ENCODE measurements around the gene IFNA8.

The IFNA8 gene

GRCh38 chr9:21414220-21414940 is 5.5 kb downstream of the IFNA8 start:
- Histone ChIP-seq H3K27me3 (ENCODE audit: low read depth, low read length) (peaks cover 93% of the 10 kb centered on the region), H3K9ac (ENCODE audit: low read length) (no peak overlapping the region), H3K9me3 (ENCODE audit: insufficient read depth, low read length) (no peaks in the 10 kb centered on the region), H3K36me3 (replicated peaks; ENCODE audit: low read depth, low read length) (no peaks in the 10 kb centered on the region), H3K27ac (ENCODE audit: low read length) (no peak overlapping the region), H3K4me1 (ENCODE audit: low read length) (peaks cover 11% of the 10 kb centered on the region), H3K4me3 (ENCODE audit: low read length) (no peak overlapping the region), H3K4me2 (ENCODE audit: low read length) (no peak overlapping the region), H4K20me1 (ENCODE audit: insufficient read depth, low read length) (0 out of 2 replicates have a peak, but pooled peaks cover 9% of the 10 kb centered on the region), H2AFZ (ENCODE audit: low read depth, low read length) (no peak overlapping the region), H3K79me2 (ENCODE audit: low read length) (no peaks in the 10 kb centered on the region)
- TF ChIP-seq CTCF (IDR thresholded peaks at IDR 0.05; ENCODE audit: low read depth, low read length), result no peak
- no peak for TF ChIP-seq EZH2phosphoT487 (IDR thresholded peaks at IDR 0.05; ENCODE audit: low read depth)

GRCh38 chr9:21415493-21416267 is 6.8 kb downstream of the IFNA8 start:
- Histone ChIP-seq H3K36me3 (replicated peaks; ENCODE audit: low read depth, low read length) (no peaks in the 10 kb centered on the region), H3K79me2 (ENCODE audit: low read length) (no peaks in the 10 kb centered on the region), H4K20me1 (ENCODE audit: insufficient read depth, low read length) (peaks cover 12% of the 10 kb centered on the region; the same call in 1 of the 2 replicates), H3K27me3 (ENCODE audit: low read depth, low read length) (peaks cover 95% of the 10 kb centered on the region), H3K4me1 (ENCODE audit: low read length) (peaks cover 11% of the 10 kb centered on the region), H2AFZ (ENCODE audit: low read depth, low read length) (no peak overlapping the region), H3K9me3 (ENCODE audit: insufficient read depth, low read length) (no peaks in the 10 kb centered on the region), H3K9ac (ENCODE audit: low read length) (no peak overlapping the region), H3K4me2 (ENCODE audit: low read length) (no peak overlapping the region), H3K4me3 (ENCODE audit: low read length) (no peak overlapping the region), H3K27ac (ENCODE audit: low read length) (no peak overlapping the region)
- TF ChIP-seq CTCF (IDR thresholded peaks at IDR 0.05; ENCODE audit: low read depth, low read length), result no peak
- no peak for TF ChIP-seq EZH2phosphoT487 (IDR thresholded peaks at IDR 0.05; ENCODE audit: low read depth)

GRCh38 chr9:21428235-21428634 is 19.3 kb downstream of the IFNA8 start:
- H3K4me1 ChIP-seq (ENCODE audit: low read length), result peaks cover 6% of the 10 kb centered on the region
- peaks cover 16% of the 10 kb centered on the region for H4K20me1 ChIP-seq (ENCODE audit: insufficient read depth, low read length)
- TF ChIP-seq CTCF (IDR thresholded peaks at IDR 0.05; ENCODE audit: low read depth, low read length) (no peak), EZH2phosphoT487 (IDR thresholded peaks at IDR 0.05; ENCODE audit: low read depth) (no peak)
- H3K27ac ChIP-seq (ENCODE audit: low read length), result no peak overlapping the region
- H3K4me3 ChIP-seq (ENCODE audit: low read length), result no peak overlapping the region
- H3K36me3 ChIP-seq (replicated peaks; ENCODE audit: low read depth, low read length), result no peaks in the 10 kb centered on the region
- no peak overlapping the region for H3K4me2 ChIP-seq (ENCODE audit: low read length)
- H2AFZ ChIP-seq (ENCODE audit: low read depth, low read length), result no peak overlapping the region
- peaks cover 80% of the 10 kb centered on the region for H3K27me3 ChIP-seq (ENCODE audit: low read depth, low read length)
- no peaks in the 10 kb centered on the region for H3K9me3 ChIP-seq (ENCODE audit: insufficient read depth, low read length)
- no peak overlapping the region for H3K9ac ChIP-seq (ENCODE audit: low read length)
- no peaks in the 10 kb centered on the region for H3K79me2 ChIP-seq (ENCODE audit: low read length)

GRCh38 chr9:21429191-21429590 is 20.3 kb downstream of the IFNA8 start:
- Histone ChIP-seq H3K9ac (ENCODE audit: low read length) (no peak overlapping the region), H3K4me3 (ENCODE audit: low read length) (no peak overlapping the region), H3K36me3 (replicated peaks; ENCODE audit: low read depth, low read length) (no peaks in the 10 kb centered on the region), H3K9me3 (ENCODE audit: insufficient read depth, low read length) (no peaks in the 10 kb centered on the region), H3K27me3 (ENCODE audit: low read depth, low read length) (peaks cover 79% of the 10 kb centered on the region), H3K4me2 (ENCODE audit: low read length) (no peak overlapping the region), H3K4me1 (ENCODE audit: low read length) (peaks cover 6% of the 10 kb centered on the region), H3K27ac (ENCODE audit: low read length) (no peak overlapping the region), H4K20me1 (ENCODE audit: insufficient read depth, low read length) (peaks cover 19% of the 10 kb centered on the region), H3K79me2 (ENCODE audit: low read length) (no peaks in the 10 kb centered on the region), H2AFZ (ENCODE audit: low read depth, low read length) (no peak overlapping the region)
- no peak for TF ChIP-seq EZH2phosphoT487 (IDR thresholded peaks at IDR 0.05; ENCODE audit: low read depth)
- TF ChIP-seq CTCF (IDR thresholded peaks at IDR 0.05; ENCODE audit: low read depth, low read length), result no peak

Measured in OCI-LY3 (cell line).